HepG2 (cell line): Measurements from ENCODE around the gene TMTC1. TPM values are rescaled to one million over a fixed set of nuclear protein-coding genes. Genes with fewer than 3 reads are reported as not detected.

Experiments used
- ATAC-seq: fragments of 200-7000 bp; cut with Tn5 transposase; 3 replicates; pipeline ENCODE4 v1.9.1; 2020; ENCODE audit warnings: mild to moderate bottlenecking, moderate library complexity
- BruUV-seq: library from RNA; stranded (reverse); fragments of 400-500 nt; replicated peaks from 2 replicates; lab custom pipeline; 2021; lab: Mats Ljungman, UMichigan
- CTCF ChIA-PET: fragments of 300-600 bp; formaldehyde crosslinking; extraction: SDS; loops from one replicate; lab custom pipeline; 2021; ENCODE audit warnings: low total read pairs, inconsistent platforms, low intra/inter-chr PET ratio; lab: Yijun Ruan, JAX
- POLR2A ChIA-PET: fragments of 350-600 bp; sonication (Branson Sonifier 250); formaldehyde crosslinking; loops from one replicate; lab custom pipeline; 2020; ENCODE audit warnings: antibody characterized with exemption, inconsistent platforms; lab: Yijun Ruan, JAX
- DNase-seq: peaks from one replicate; pipeline ENCODE4 v3.0.0-alpha.2; 2015; ENCODE audit warnings: low spot score
- FAIRE-seq: peaks from 3 replicates; lab custom pipeline; 2011; peaks lifted over from hg19 to GRCh38; lab: Jason Lieb, UNC
- H2AFZ ChIP-seq: one replicate; pipeline ENCODE4 v1.6.1; 2011; ENCODE audit warnings: low read length, inconsistent platforms
- H3K27ac ChIP-seq: fragments of 300-600 bp; 3 replicates; pipeline ENCODE4 v1.8.0; 2011; ENCODE audit warnings: mixed run types, mild to moderate bottlenecking, mixed read lengths, low read length, inconsistent platforms; ENCODE audit not compliant: insufficient read depth; ENCODE audit errors: extremely low read length
- H3K27me3 ChIP-seq, 2 experiments: fragments of 200-600 bp in 1 of 2; 2 replicates in 1 of 2; 3 replicates in 1 of 2; pipeline versions ENCODE4 v1.6.0 to v1.8.0; 2011; ENCODE audit warnings: low read length in 2 of 2, mild to moderate bottlenecking in 2 of 2, moderate library complexity in 2 of 2, inconsistent platforms in 1 of 2; ENCODE audit not compliant: insufficient read depth in 2 of 2, control insufficient read depth in 1 of 2
- H3K36me3 ChIP-seq, 2 experiments: fragments of 200-600 bp in 1 of 2; replicated peaks in 1 of 2; 2 replicates in 1 of 2; 3 replicates in 1 of 2; pipeline versions ENCODE4 v1.5.1 to v1.8.0; 2011; ENCODE audit warnings: low read length in 2 of 2, inconsistent platforms in 1 of 2; ENCODE audit not compliant: insufficient read depth in 2 of 2, control insufficient read depth in 1 of 2
- H3K4me1 ChIP-seq: 2 replicates; pipeline ENCODE4 v1.5.1; 2012; ENCODE audit warnings: low read length, inconsistent platforms; ENCODE audit not compliant: insufficient read depth
- H3K4me2 ChIP-seq: 2 replicates; pipeline ENCODE4 v1.6.0; 2011; ENCODE audit warnings: low read depth, low read length, inconsistent platforms
- H3K4me3 ChIP-seq, 3 experiments: fragments of 200-600 bp in 1 of 3; sonication (generic), shearing (Covaris generic) in 1 of 3; replicated peaks in 1 of 3; 2 replicates each; pipeline ENCODE4 v1.5.1; 2011 to 2016; ENCODE audit warnings: low read length in 3 of 3, inconsistent platforms in 2 of 3, low read depth in 2 of 3, mild to moderate bottlenecking in 2 of 3, control low read depth in 1 of 3, mixed read lengths in 1 of 3; ENCODE audit not compliant: insufficient read depth in 1 of 3
- H3K79me2 ChIP-seq: one replicate; pipeline ENCODE4 v1.6.1; 2011; ENCODE audit warnings: low read length, inconsistent platforms; ENCODE audit not compliant: insufficient read depth
- H3K9ac ChIP-seq: 2 replicates; pipeline ENCODE4 v1.6.0; 2011; ENCODE audit warnings: mild to moderate bottlenecking, low read depth, low read length, inconsistent platforms; ENCODE audit not compliant: insufficient read depth
- H3K9me3 ChIP-seq: 2 replicates; pipeline ENCODE4 v1.5.1; 2012; ENCODE audit warnings: mild to moderate bottlenecking, low read length
- H4K20me1 ChIP-seq: 2 replicates; pipeline ENCODE4 v1.6.0; 2011; ENCODE audit warnings: inconsistent platforms, mild to moderate bottlenecking, low read length, moderate library complexity; ENCODE audit not compliant: insufficient read depth
- AKAP8 ChIP-seq: sonication (generic); formaldehyde crosslinking; IDR thresholded peaks from 2 replicates; pipeline ENCODE4 v1.5.1; 2020; ENCODE audit warnings: mild to moderate bottlenecking, missing genetic modification reagents
- E2F5 ChIP-seq: sonication (generic); formaldehyde crosslinking; conservative IDR thresholded peaks from 2 replicates; pipeline ENCODE4 v1.4.0; 2020; ENCODE audit warnings: missing genetic modification reagents
- GTF2F1 ChIP-seq: fragments of 150-350 bp; IDR thresholded peaks from 2 replicates; pipeline ENCODE4 v1.6.1; 2014; ENCODE audit warnings: low read length
- HMG20A ChIP-seq: IDR thresholded peaks from 2 replicates; pipeline ENCODE4 v1.6.1; 2016; ENCODE audit warnings: borderline replicate concordance
- JARID2 ChIP-seq: sonication (generic); formaldehyde crosslinking; IDR thresholded peaks from 2 replicates; pipeline ENCODE4 v1.8.1; 2023; ENCODE audit warnings: missing genetic modification reagents, inconsistent platforms; ENCODE audit not compliant: insufficient replicate concordance
- KDM3A ChIP-seq: IDR thresholded peaks from 2 replicates; pipeline ENCODE4 v1.6.1; 2018; ENCODE audit warnings: low read depth, missing compliant biosample characterization
- LCORL ChIP-seq, 2 experiments: fragments of 450-650 bp in 1 of 2; sonication (generic) in 1 of 2; formaldehyde crosslinking in 1 of 2; IDR thresholded peaks; 2 replicates each; pipeline versions ENCODE4 v1.5.0 to v1.6.1; 2017 to 2020; ENCODE audit warnings: antibody characterized with exemption in 1 of 2, missing genetic modification reagents in 1 of 2
- MIER3 ChIP-seq: IDR thresholded peaks from 2 replicates; pipeline ENCODE4 v1.6.1; 2016; ENCODE audit warnings: missing compliant biosample characterization, borderline replicate concordance
- NFE2 ChIP-seq: sonication (generic); formaldehyde crosslinking; IDR thresholded peaks from 2 replicates; pipeline ENCODE4 v1.4.0; 2020; ENCODE audit warnings: missing genetic modification reagents
- SALL1 ChIP-seq: sonication (generic); formaldehyde crosslinking; IDR thresholded peaks from 2 replicates; pipeline ENCODE4 v1.8.0; 2022; ENCODE audit warnings: mild to moderate bottlenecking, missing genetic modification reagents
- SMAD9 ChIP-seq: sonication (generic); formaldehyde crosslinking; IDR thresholded peaks from 2 replicates; pipeline ENCODE4 v1.5.1; 2020; ENCODE audit warnings: mild to moderate bottlenecking, missing genetic modification reagents
- SUZ12 ChIP-seq: fragments of 150-350 bp; IDR thresholded peaks from 2 replicates; pipeline ENCODE4 v1.6.1; 2014; ENCODE audit warnings: low read depth, low read length
- TAF15 ChIP-seq: fragments of 200-400 bp; formaldehyde crosslinking; IDR thresholded peaks from one replicate; pipeline ENCODE4 v1.6.1; 2018; ENCODE audit warnings: mild to moderate bottlenecking, low read depth, low read length; ENCODE audit not compliant: poor library complexity, severe bottlenecking
- THAP9 ChIP-seq: sonication (generic); formaldehyde crosslinking; IDR thresholded peaks from 2 replicates; pipeline ENCODE4; 2020; ENCODE audit warnings: missing genetic modification reagents, mild to moderate bottlenecking, borderline replicate concordance
- ZFP37 ChIP-seq: sonication (generic); formaldehyde crosslinking; IDR thresholded peaks from 2 replicates; pipeline ENCODE4 v1.4.0; 2020; ENCODE audit warnings: missing genetic modification reagents, borderline replicate concordance
- ZNF160 ChIP-seq: sonication (generic); formaldehyde crosslinking; IDR thresholded peaks from 2 replicates; pipeline ENCODE4 v1.8.0; 2022; ENCODE audit warnings: mild to moderate bottlenecking, inconsistent platforms, missing genetic modification reagents
- WGBS: methylation state at CpG from one replicate; pipeline ENCODE4 v1.1.6; 2017; ENCODE audit warnings: low lambda C conversion rate; 5-methylcytosine and 5-hydroxymethylcytosine counted together
- in situ Hi-C: cut with HindIII; loops from 2 replicates; pipeline ENCODE4 v1.10.0; 2017; ENCODE audit warnings: low pct_unique_long_range_greater_than_20kb; ENCODE audit not compliant: extremely low pct_ligation_motif_present
- intact Hi-C: fragments of 100-400 bp; cut with micrococcal nuclease; formaldehyde crosslinking; loops from one replicate; pipeline ENCODE4 v1.10.0; 2022; ENCODE audit not compliant: unreplicated experiment
- polyA plus RNA-seq, 8 experiments: library from polyadenylated mRNA; depleted of rRNA in 3 of 8; stranded (reverse) in 7 of 8; unstranded in 1 of 8; fragments of >200 nt; fragmentation: Illumina TruSeq in 4 of 8; extraction: Trizol in 4 of 8; gene quantifications; 2 replicates each; pipeline versions ENCODE4 v1.2.1 to v1.2.3, GENCODE V29; 2011 to 2016; ENCODE audit warnings: low read depth in 4 of 8, missing spikeins in 1 of 8, mixed read lengths in 1 of 8; ENCODE audit not compliant: insufficient read depth in 1 of 8
- total RNA-seq, 5 experiments: library from RNA; depleted of rRNA; stranded (reverse); fragments of >200 nt; fragmentation: Illumina TruSeq; extraction: Trizol; gene quantifications; 2 replicates each; pipeline ENCODE4 v1.2.3, GENCODE V29; 2016; ENCODE audit warnings: low read depth in 1 of 5

Gene TMTC1
- total and polyA plus RNA-seq, 2 of the 13 experiments (the other 11 are each of a cell fraction or from before 2014, with no cell fraction given): 0.69 to 1.8 TPM

GRCh38 chr12:29725587-29726320 lies 58.0 kb downstream of the TMTC1 start:
- Histone ChIP-seq H3K9ac (no peak overlapping the region), H3K4me1 (no peaks in the 10 kb centered on the region), H3K36me3 (no peaks in the 10 kb centered on the region), H2AFZ (no peak overlapping the region), H3K9me3 (no peaks in the 10 kb centered on the region), H3K27ac (no peak overlapping the region), H4K20me1 (no peaks in the 10 kb centered on the region), H3K4me3 (no peak overlapping the region), H3K79me2 (no peaks in the 10 kb centered on the region), H3K27me3 (no peaks in the 10 kb centered on the region), H3K4me2 (no peak overlapping the region)
- TF ChIP-seq ZNF160 (CRISPR knock-in tag): no peak
- CTCF ChIA-PET: no interaction called here
- in situ Hi-C loops (no loop called here), intact Hi-C loops (no loop called here)
- WGBS: 24% methylated on average over 5 of the region's 6 CpGs
- POLR2A ChIA-PET: no interaction called here
- DNase-seq (no peak), ATAC-seq (no peak), FAIRE-seq (no peak)
- no TSS peak for BruUV-seq

DNA sequence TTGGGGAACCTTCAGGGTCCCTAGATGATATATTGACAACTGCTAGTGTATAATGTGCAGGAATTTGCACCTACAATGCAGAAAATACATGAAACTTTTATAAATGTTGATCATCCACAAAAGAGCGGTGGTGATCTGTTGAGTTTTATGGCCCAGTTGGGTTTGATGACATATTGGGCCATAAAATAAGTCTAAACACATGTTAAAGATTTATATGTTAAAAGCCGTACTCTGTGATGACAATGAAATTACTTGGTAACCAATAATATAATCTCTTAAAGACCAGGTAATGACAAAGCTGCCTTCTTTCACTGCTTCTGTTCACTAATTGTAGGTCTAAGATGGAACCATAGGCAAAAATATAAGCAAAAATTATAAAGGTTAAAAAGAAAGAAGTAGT lies 61.6 kb downstream of the TMTC1 start:
- FAIRE-seq (no peak), DNase-seq (no peak), ATAC-seq (no peak)
- Histone ChIP-seq H3K4me3 (no peak overlapping the region), H3K9me3 (no peaks in the 10 kb centered on the region), H3K9ac (no peak overlapping the region), H3K4me2 (no peak overlapping the region), H2AFZ (no peak overlapping the region), H3K27ac (no peak overlapping the region), H3K4me1 (no peaks in the 10 kb centered on the region), H3K27me3 (no peaks in the 10 kb centered on the region), H3K36me3 (no peaks in the 10 kb centered on the region), H4K20me1 (no peaks in the 10 kb centered on the region), H3K79me2 (no peaks in the 10 kb centered on the region)
- CTCF ChIA-PET: no interaction called here
- BruUV-seq: no TSS peak
- POLR2A ChIA-PET: no interaction called here
- 40% methylated on average over 2 of the region's 2 CpGs for WGBS
- in situ Hi-C loops: no loop called here
- TF ChIP-seq E2F5 (CRISPR knock-in tag): no peak
- no peak for TF ChIP-seq ZFP37
- no peak for TF ChIP-seq THAP9
- TF ChIP-seq SMAD9 (CRISPR knock-in tag): no peak
- no peak for TF ChIP-seq NFE2 (CRISPR knock-in tag)
- no peak for TF ChIP-seq KDM3A (CRISPR knock-in tag)
- TF ChIP-seq SUZ12: no peak
- no peak for TF ChIP-seq SALL1 (CRISPR knock-in tag)
- no peak for TF ChIP-seq TAF15
- no peak for TF ChIP-seq MIER3 (CRISPR knock-in tag)
- TF ChIP-seq JARID2: no peak
- TF ChIP-seq LCORL (IDR thresholded peaks at IDR 0.05): no peak
- no peak for TF ChIP-seq LCORL (CRISPR knock-in tag; IDR thresholded peaks at IDR 0.05)
- no peak for TF ChIP-seq AKAP8 (CRISPR knock-in tag)
- no peak for TF ChIP-seq GTF2F1
- TF ChIP-seq HMG20A: no peak
- intact Hi-C loops: no loop called here
